ENCODE measurements around the gene HERC2. TPM values are rescaled to one million over a fixed set of nuclear protein-coding genes. Genes with fewer than 3 reads are reported as not detected.

HERC2 gene, protein sequence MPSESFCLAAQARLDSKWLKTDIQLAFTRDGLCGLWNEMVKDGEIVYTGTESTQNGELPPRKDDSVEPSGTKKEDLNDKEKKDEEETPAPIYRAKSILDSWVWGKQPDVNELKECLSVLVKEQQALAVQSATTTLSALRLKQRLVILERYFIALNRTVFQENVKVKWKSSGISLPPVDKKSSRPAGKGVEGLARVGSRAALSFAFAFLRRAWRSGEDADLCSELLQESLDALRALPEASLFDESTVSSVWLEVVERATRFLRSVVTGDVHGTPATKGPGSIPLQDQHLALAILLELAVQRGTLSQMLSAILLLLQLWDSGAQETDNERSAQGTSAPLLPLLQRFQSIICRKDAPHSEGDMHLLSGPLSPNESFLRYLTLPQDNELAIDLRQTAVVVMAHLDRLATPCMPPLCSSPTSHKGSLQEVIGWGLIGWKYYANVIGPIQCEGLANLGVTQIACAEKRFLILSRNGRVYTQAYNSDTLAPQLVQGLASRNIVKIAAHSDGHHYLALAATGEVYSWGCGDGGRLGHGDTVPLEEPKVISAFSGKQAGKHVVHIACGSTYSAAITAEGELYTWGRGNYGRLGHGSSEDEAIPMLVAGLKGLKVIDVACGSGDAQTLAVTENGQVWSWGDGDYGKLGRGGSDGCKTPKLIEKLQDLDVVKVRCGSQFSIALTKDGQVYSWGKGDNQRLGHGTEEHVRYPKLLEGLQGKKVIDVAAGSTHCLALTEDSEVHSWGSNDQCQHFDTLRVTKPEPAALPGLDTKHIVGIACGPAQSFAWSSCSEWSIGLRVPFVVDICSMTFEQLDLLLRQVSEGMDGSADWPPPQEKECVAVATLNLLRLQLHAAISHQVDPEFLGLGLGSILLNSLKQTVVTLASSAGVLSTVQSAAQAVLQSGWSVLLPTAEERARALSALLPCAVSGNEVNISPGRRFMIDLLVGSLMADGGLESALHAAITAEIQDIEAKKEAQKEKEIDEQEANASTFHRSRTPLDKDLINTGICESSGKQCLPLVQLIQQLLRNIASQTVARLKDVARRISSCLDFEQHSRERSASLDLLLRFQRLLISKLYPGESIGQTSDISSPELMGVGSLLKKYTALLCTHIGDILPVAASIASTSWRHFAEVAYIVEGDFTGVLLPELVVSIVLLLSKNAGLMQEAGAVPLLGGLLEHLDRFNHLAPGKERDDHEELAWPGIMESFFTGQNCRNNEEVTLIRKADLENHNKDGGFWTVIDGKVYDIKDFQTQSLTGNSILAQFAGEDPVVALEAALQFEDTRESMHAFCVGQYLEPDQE (N-terminal part only)
- 13.6 and 15.0 TPM in 2 replicates for polyA plus RNA-seq

DNA sequence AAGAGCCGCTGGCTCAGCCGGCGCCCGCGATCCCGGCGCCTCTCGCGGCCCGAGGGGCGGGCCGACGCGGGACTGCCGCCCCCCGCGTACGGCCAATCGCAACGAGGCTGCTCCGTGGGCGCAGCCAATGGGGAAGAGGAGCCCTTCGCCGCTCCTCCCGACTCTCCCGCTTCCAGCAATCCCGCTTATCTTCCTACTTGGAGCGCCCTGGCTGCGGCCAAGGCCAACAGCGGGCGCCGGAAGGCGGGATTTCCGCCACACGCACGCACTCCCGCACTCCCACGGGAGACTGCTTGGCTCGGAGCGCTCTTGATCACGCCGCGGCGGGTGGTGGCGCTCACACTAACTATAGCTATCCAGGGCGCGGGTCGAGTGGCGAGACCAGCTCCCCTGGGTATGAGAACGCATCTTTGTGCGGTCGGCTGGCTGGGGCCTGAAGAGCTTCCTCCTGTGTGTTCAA lies at the start of gene HERC2:
HERC2 (minus strand) TSS at position 51 of the 460 bp plus-strand sequence. CDS start 746 bp downstream, outside the sequence.

DNA sequence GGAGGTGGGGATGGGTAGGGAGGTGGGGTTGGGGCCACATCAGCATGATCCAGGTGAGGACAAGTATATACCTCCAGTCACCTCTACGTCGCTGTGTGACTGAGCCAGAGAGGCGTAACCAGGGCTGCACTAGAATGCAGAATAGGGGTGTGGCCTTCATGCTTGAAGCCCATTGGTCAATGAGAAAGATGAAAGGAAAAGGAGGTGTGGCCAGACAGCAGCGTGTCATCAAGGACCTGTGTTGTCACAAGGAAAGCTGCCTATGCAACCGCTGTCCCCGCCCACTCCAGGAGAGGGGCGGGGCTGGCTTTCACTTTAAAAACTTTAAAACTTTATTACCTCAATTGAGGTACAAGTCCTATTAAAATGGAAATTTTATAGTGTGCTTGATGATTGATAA lies 36.0 kb upstream of the HERC2 start, which contains the start of gene GOLGA6L24:
GOLGA6L24 (minus strand) TSS at position 101 of the 400 bp plus-strand sequence; CDS start at position 40, 61 bp downstream.

DNA sequence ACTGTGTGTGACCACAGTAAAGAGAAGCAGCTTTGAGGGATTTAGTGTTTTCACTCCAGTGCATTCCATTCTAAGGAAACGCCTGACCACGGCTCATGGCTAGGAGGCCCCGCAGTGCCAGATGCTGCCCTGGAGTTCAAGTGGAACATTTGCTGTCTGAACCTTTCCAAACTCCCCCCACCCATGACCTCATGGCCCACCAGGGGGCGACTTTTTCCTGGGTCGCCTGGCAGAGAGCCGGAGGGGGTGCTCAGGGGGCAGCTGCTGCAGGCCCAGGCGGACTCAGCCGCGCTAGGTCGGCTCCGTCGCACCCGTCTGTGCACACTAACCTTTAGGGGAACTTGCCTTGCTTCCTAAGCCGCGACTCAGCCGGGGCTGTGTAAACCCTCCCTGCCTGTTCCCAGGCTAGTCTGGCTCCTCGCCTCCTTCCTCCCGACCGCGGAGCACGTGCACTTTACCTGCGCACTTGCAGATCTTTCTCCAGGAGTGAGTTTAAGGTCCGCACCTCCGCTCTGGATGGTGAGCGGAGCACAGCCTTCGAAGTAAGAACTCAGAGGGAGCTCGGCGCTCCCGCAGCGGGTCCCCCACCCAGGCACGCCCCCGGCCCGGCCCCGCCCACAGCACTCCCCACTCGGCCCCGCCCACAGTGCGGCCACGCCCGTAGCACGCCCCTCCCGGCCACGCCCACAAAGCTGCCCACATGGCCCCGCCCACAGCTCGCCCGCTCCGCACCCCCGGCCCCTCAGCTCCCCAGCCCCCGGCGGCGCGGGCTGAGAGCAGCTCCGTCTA lies 223.0 kb downstream of the HERC2 start, which contains the start of gene OCA2:
OCA2 (minus strand) TSS at position 550 of the 789 bp plus-strand sequence. CDS start 17,441 bp downstream, outside the sequence.

Other genes with a start within 250 kb of the HERC2 start
- 0.11 TPM in 1 of 2 replicates, not detected in the other for gene OCA2, start 222.9 kb downstream of the HERC2 start, polyA plus RNA-seq
- gene GOLGA6L24, start 35.9 kb upstream of the HERC2 start, polyA plus RNA-seq, result not detected in 2 replicates
- not detected in 2 replicates for gene GOLGA8F, start 56.5 kb upstream of the HERC2 start, polyA plus RNA-seq
- gene GOLGA8G, start 210.8 kb upstream of the HERC2 start, polyA plus RNA-seq, result not detected in 2 replicates
- not detected in 2 replicates for gene GOLGA6L25, start 231.4 kb upstream of the HERC2 start, polyA plus RNA-seq